K562 (cell line): ENCODE results near the gene MYO18B. TPM values are rescaled to one million over a fixed set of nuclear protein-coding genes. Genes with fewer than 3 reads are reported as not detected.

Experiments used
- ATAC-seq: fragments of 200-7000 bp; cut with Tn5 transposase; 3 replicates; pipeline ENCODE4 v1.9.1; 2020; ENCODE audit warnings: moderate library complexity
- BruUV-seq: library from RNA; stranded (reverse); fragments of 400-500 nt; replicated peaks from 2 replicates; lab custom pipeline; 2021; lab: Mats Ljungman, UMichigan
- CTCF ChIA-PET: fragments of 300-600 bp; formaldehyde crosslinking; extraction: SDS; loops from one replicate; lab custom pipeline; 2021; ENCODE audit warnings: low intra/inter-chr PET ratio; lab: Yijun Ruan, JAX
- POLR2A ChIA-PET: fragments of 300-600, 350-650 bp; sonication (Branson Sonifier 250); formaldehyde crosslinking; extraction: SDS; loops from one replicate; lab custom pipeline; 2021; ENCODE audit warnings: antibody characterized with exemption, inconsistent platforms; lab: Yijun Ruan, JAX
- DNase-seq, 4 experiments: peaks; one replicate each; pipeline versions ENCODE4 v3.0.0 to v3.0.0-alpha.2; 2011 to 2018; ENCODE audit warnings: low spot score in 3 of 4, mixed read lengths in 3 of 4; ENCODE audit errors: extremely low read depth in 1 of 4
- FAIRE-seq: peaks from 2 replicates; lab custom pipeline; 2011; peaks lifted over from hg19 to GRCh38; lab: Jason Lieb, UNC
- H2AFZ ChIP-seq: 2 replicates; pipeline ENCODE4 v1.6.0; 2011; ENCODE audit warnings: low read depth, low read length, control low read depth, inconsistent platforms
- H3K27ac ChIP-seq: fragments of 200-600 bp; 3 replicates; pipeline ENCODE4 v1.8.0; 2011; ENCODE audit warnings: low read depth, mild to moderate bottlenecking, control low read depth, inconsistent platforms, low read length, moderate library complexity, mixed read lengths; ENCODE audit errors: extremely low read depth
- H3K27me3 ChIP-seq, 2 experiments: fragments of 300-600 bp in 1 of 2; 2 replicates in 1 of 2; 3 replicates in 1 of 2; pipeline versions ENCODE4 v1.6.0 to v1.8.0; 2011; ENCODE audit warnings: inconsistent platforms in 2 of 2, low read length in 2 of 2, mild to moderate bottlenecking in 1 of 2, mixed read lengths in 1 of 2, moderate library complexity in 1 of 2; ENCODE audit not compliant: control insufficient read depth in 2 of 2, insufficient read depth in 2 of 2
- H3K36me3 ChIP-seq: fragments of 300-600 bp; 3 replicates; pipeline ENCODE4 v1.8.0; 2011; ENCODE audit warnings: mild to moderate bottlenecking, low read length, inconsistent platforms; ENCODE audit not compliant: control insufficient read depth, insufficient read depth
- H3K4me1 ChIP-seq, 2 experiments: fragments of 200-600 bp in 1 of 2; replicated peaks in 1 of 2; 2 replicates in 1 of 2; 3 replicates in 1 of 2; pipeline versions ENCODE4 v1.5.1 to v1.8.0; 2011; ENCODE audit warnings: inconsistent platforms in 2 of 2, low read length in 2 of 2, mild to moderate bottlenecking in 1 of 2, mixed read lengths in 1 of 2, moderate library complexity in 1 of 2; ENCODE audit not compliant: control insufficient read depth in 2 of 2, insufficient read depth in 2 of 2
- H3K4me2 ChIP-seq: 2 replicates; pipeline ENCODE4 v1.6.1; 2011; ENCODE audit warnings: low read length, control low read depth, inconsistent platforms, mixed read lengths; ENCODE audit not compliant: insufficient read depth
- H3K4me3 ChIP-seq: fragments of 200-600 bp; sonication (generic), shearing (Covaris generic); 2 replicates; pipeline ENCODE4 v1.5.1; 2016; ENCODE audit warnings: control low read depth, inconsistent platforms
- H3K79me2 ChIP-seq: fragments of 200-600 bp; 3 replicates; pipeline ENCODE4 v1.8.0; 2011; ENCODE audit warnings: low read length, inconsistent platforms; ENCODE audit not compliant: control insufficient read depth, insufficient read depth
- H3K9ac ChIP-seq, 2 experiments: 2 replicates each; pipeline versions ENCODE4 v1.6.0 to v1.6.1; 2011; ENCODE audit warnings: low read depth in 2 of 2, low read length in 2 of 2, control low read depth in 1 of 2, inconsistent platforms in 1 of 2, mild to moderate bottlenecking in 1 of 2, mixed read lengths in 1 of 2; ENCODE audit not compliant: insufficient read depth in 1 of 2
- H3K9me1 ChIP-seq: one replicate; pipeline ENCODE4 v1.6.0; 2011; ENCODE audit warnings: inconsistent platforms, mild to moderate bottlenecking, low read length, moderate library complexity; ENCODE audit not compliant: control insufficient read depth, insufficient read depth
- H3K9me3 ChIP-seq: replicated peaks from 2 replicates; pipeline ENCODE4 v1.5.1; 2011; ENCODE audit warnings: low read depth, low read length, inconsistent platforms; ENCODE audit not compliant: control insufficient read depth, insufficient read depth
- H4K20me1 ChIP-seq: replicated peaks from 2 replicates; pipeline ENCODE4 v1.6.1; 2011; ENCODE audit warnings: low read length, inconsistent platforms, mixed read lengths; ENCODE audit not compliant: control insufficient read depth, insufficient read depth
- ELK3 ChIP-seq: fragments of 450-650 bp; formaldehyde crosslinking; IDR thresholded peaks from 2 replicates; pipeline ENCODE4 v1.4.0; 2020; ENCODE audit warnings: mild to moderate bottlenecking
- GTF2F1 ChIP-seq: IDR thresholded peaks from 2 replicates; pipeline ENCODE4 v1.6.1; 2011; ENCODE audit warnings: low read depth, low read length, improper control_type of control experiment
- HOMEZ ChIP-seq: fragments of 250-450 bp; sonication (Bioruptor Pico); IDR thresholded peaks from 2 replicates; pipeline ENCODE4 v1.4.0; 2020; ENCODE audit warnings: mild to moderate bottlenecking, moderate library complexity
- MYBL2 ChIP-seq, 2 experiments: fragments of 450-650 bp in 1 of 2; sonication (generic) in 1 of 2; formaldehyde crosslinking in 1 of 2; IDR thresholded peaks; 2 replicates each; pipeline versions ENCODE4 v1.6.1 to v1.8.1; 2017 to 2022; ENCODE audit warnings: borderline replicate concordance in 1 of 2, inconsistent platforms in 1 of 2, low read depth in 1 of 2, mild to moderate bottlenecking in 1 of 2, missing genetic modification reagents in 1 of 2, moderate library complexity in 1 of 2
- SRF ChIP-seq, 2 experiments: fragments of 250-450, 450-650 bp in 1 of 2; sonication (Bioruptor Pico) in 1 of 2; sonication (generic) in 1 of 2; formaldehyde crosslinking; IDR thresholded peaks; 2 replicates each; pipeline versions ENCODE4 v1.5.0 to v1.5.1; 2020 to 2022; ENCODE audit warnings: mild to moderate bottlenecking in 1 of 2, missing genetic modification reagents in 1 of 2
- ZNF175 ChIP-seq: fragments of 200-800 bp; sonication (Bioruptor generic); IDR thresholded peaks from 2 replicates; pipeline ENCODE4 v1.6.1; 2016; ENCODE audit warnings: low read depth, mild to moderate bottlenecking, missing genetic modification characterization, missing compliant biosample characterization
- ZNF212 ChIP-seq: fragments of 450-650 bp; formaldehyde crosslinking; IDR thresholded peaks from 2 replicates; pipeline ENCODE4 v1.4.0; 2020; ENCODE audit warnings: mild to moderate bottlenecking
- whole genome bisulfite sequencing: fragments of 100-300 bp; shearing (Covaris generic); methylation state at CpG from one replicate; pipeline ENCODE4 v1.1.6; 2016; ENCODE audit warnings: low coverage, mixed read lengths; ENCODE audit not compliant: insufficient coverage; ENCODE audit errors: missing lambda C conversion rate; 5-methylcytosine and 5-hydroxymethylcytosine counted together
- in situ Hi-C: fragments of 300-500 bp; cut with MboI; formaldehyde crosslinking; loops from 4 replicates; pipeline ENCODE4 v1.15.0; 2018; ENCODE audit warnings: inconsistent platforms, mixed read lengths
- intact Hi-C: fragments of 100-400 bp; cut with micrococcal nuclease; formaldehyde crosslinking; loops from 2 replicates; pipeline ENCODE4 v1.14.2; 2022
- polyA plus RNA-seq, 8 experiments: library from polyadenylated mRNA; depleted of rRNA in 4 of 8; stranded (reverse) in 5 of 8; unstranded in 3 of 8; fragments of >200 nt; fragmentation: Nextera tagmentation in 2 of 8; fragmentation: Illumina TruSeq in 1 of 8; extraction: Ambion mirVana in 2 of 8; extraction: Trizol in 1 of 8; gene quantifications; 2 replicates each; pipeline versions ENCODE4 v1.2.1 to v1.2.3, GENCODE V29; 2011 to 2014; ENCODE audit warnings: inconsistent platforms in 1 of 8, missing spikeins in 1 of 8
- total RNA-seq, 7 experiments: library from RNA; depleted of rRNA in 6 of 7; stranded (reverse); fragments of >200 nt in 6 of 7; fragmentation: Illumina TruSeq in 2 of 7; extraction: Trizol in 2 of 7; gene quantifications; 2 replicates each; pipeline versions ENCODE4 v1.2.1 to v1.2.3, GENCODE V29; 2011 to 2021; ENCODE audit warnings: low replicate concordance in 1 of 7

Gene MYO18B
- total and polyA plus RNA-seq, 9 of the 15 experiments (the other 6 are each of a cell fraction or from before 2014, with no cell fraction given) = 0.06 to 7.0 (median 4.3) TPM

- WGBS = 27% methylated on average over 5 of the region's 8 CpGs
- intact Hi-C loops (no loop called here), in situ Hi-C loops (no loop called here)
- ChIA-PET CTCF (no interaction called here), POLR2A (no interaction called here)
- Histone ChIP-seq H3K27me3 (no peaks in the 10 kb centered on the region), H3K27ac (no peak overlapping the region), H3K9ac (no peak overlapping the region), H3K4me1 (no peaks in the 10 kb centered on the region), H3K36me3 (no peaks in the 10 kb centered on the region), H3K79me2 (no peaks in the 10 kb centered on the region), H3K9me3 (no peaks in the 10 kb centered on the region), H3K9me1 (no peaks in the 10 kb centered on the region), H4K20me1 (no peaks in the 10 kb centered on the region), H3K4me2 (no peak overlapping the region), H3K4me3 (no peak overlapping the region), H2AFZ (no peak overlapping the region)
- ATAC-seq (no peak), DNase-seq (no peak), FAIRE-seq (no peak)
- no TSS peak for BruUV-seq
- TF ChIP-seq ELK3 (CRISPR knock-in tag) = no peak
- TF ChIP-seq ZNF212 (CRISPR knock-in tag) = no peak
- no peak for TF ChIP-seq GTF2F1
- TF ChIP-seq MYBL2 (IDR thresholded peaks at IDR 0.05; ENCODE audit: low read depth) = no peak
- TF ChIP-seq MYBL2 (CRISPR knock-in tag; IDR thresholded peaks at IDR 0.05; ENCODE audit: borderline replicate concordance) = no peak
- no peak for TF ChIP-seq HOMEZ (CRISPR knock-in tag)
- TF ChIP-seq ZNF175 = no peak
- TF ChIP-seq SRF (CRISPR knock-in tag; IDR thresholded peaks at IDR 0.05) = no peak
Observed at GRCh38 chr22:25990940-25991339, 249.0 kb downstream of the MYO18B start.
